ACC112 (cell line): ENCODE measurements around the gene RAB3A.

Experiments
- H2AFZ ChIP-seq: fragments of 200-600 bp; sonication (generic); one replicate; pipeline ENCODE4 v1.6.0; 2017; ENCODE audit warnings: antibody characterized with exemption, low read length; ENCODE audit not compliant: unreplicated experiment
- H3K27ac ChIP-seq: fragments of 200-600 bp; sonication (generic); 2 replicates; pipeline ENCODE4 v1.5.1; 2014; ENCODE audit warnings: low read depth, mild to moderate bottlenecking, antibody characterized with exemption, low read length, moderate library complexity
- H3K27me3 ChIP-seq: fragments of 200-600 bp; sonication (generic); 2 replicates; pipeline ENCODE4 v1.6.1; 2014; ENCODE audit warnings: mild to moderate bottlenecking, antibody characterized with exemption, low read length, moderate library complexity, mixed read lengths; ENCODE audit not compliant: insufficient read depth
- H3K36me3 ChIP-seq: fragments of 200-600 bp; sonication (generic); 2 replicates; pipeline ENCODE4 v1.6.1; 2016; ENCODE audit warnings: mild to moderate bottlenecking, antibody characterized with exemption, low read length, moderate library complexity, mixed read lengths; ENCODE audit not compliant: insufficient read depth
- H3K4me1 ChIP-seq: fragments of 200-600 bp; sonication (generic); one replicate; pipeline ENCODE4 v1.6.1; 2016; ENCODE audit warnings: low read length, mixed read lengths; ENCODE audit not compliant: insufficient read depth, unreplicated experiment, control insufficient read depth
- H3K4me3 ChIP-seq: fragments of 200-600 bp; sonication (generic); 2 replicates; pipeline ENCODE4 v1.5.1; 2014; ENCODE audit warnings: mild to moderate bottlenecking, low read depth, low read length
- H3K79me2 ChIP-seq: fragments of 200-600 bp; sonication (generic); one replicate; pipeline ENCODE4 v1.6.0; 2016; ENCODE audit warnings: low read length; ENCODE audit not compliant: control insufficient read depth, unreplicated experiment, insufficient read depth

Gene RAB3A

DNA sequence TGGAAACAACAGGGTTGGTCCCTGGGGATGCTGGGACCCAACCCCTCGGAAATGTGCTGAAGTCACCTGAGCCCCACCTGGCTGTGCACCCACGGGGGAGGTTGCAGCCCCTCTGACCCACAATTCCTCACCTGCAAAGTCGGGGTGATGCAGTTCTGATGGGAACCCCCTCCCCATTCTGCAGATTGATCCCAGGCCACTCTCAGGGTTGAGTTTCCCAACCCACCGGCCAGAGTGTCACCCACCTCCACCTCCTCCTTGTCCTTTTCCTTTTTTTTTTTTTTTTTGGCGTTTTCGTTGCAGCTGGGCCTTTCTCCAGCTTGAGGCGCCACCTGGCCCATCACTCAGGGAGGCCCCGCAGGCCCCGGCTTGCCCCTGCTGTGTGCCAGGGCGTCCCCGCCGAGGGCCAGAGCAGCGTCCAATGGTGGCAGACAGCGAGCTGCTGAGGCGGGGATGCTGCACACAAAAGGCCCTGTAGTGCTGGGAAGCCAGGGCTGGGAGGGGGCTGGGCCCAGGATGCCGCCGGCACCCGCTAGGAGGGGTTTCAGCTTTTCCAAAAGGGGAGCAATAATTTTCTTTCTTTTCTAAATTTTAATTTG, 46.3 kb downstream of the RAB3A start:
- H3K4me3 ChIP-seq: no peak overlapping the region
- H2AFZ ChIP-seq: no peak overlapping the region
- H3K36me3 ChIP-seq: no peaks in the 10 kb centered on the region
- H3K79me2 ChIP-seq: peaks cover 9% of the 10 kb centered on the region
- H3K4me1 ChIP-seq: peaks cover 10% of the 10 kb centered on the region
- H3K27me3 ChIP-seq: no peaks in the 10 kb centered on the region
- no peak overlapping the region for H3K27ac ChIP-seq

DNA sequence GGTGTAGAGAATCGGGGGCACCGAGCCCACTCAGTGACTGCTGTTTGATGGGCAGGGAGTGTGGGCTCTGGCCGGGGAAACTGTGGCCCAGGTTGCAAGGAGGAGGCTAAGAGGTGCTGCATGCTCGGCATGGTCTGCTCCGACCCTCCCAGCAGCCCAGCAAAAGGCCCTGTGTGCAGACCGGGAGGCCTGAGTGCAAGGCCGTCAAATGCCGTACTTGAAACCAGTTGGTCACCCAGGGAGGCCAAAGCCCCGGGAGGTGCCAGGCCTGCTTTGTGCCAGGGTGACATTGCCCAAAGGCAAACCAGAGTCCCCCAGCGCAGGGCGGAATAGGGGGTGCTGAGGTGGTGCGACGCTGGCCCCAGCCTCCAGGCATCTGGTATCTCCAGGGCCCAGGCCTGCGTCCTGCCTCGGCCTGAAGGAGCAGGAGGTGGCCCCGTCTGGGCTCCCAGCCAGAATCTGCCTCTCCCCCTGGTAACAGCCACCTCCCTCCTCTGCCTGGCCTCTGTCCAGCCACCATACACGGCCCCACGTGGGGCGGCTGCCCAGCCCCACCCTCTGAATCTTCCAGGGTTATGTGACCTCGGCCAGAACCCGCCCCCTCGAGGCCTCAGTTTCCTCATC, 46.9 kb downstream of the RAB3A start:
- Histone ChIP-seq H3K4me1 (peaks cover 10% of the 10 kb centered on the region), H3K79me2 (peaks cover 9% of the 10 kb centered on the region), H3K27me3 (no peaks in the 10 kb centered on the region), H3K4me3 (no peak overlapping the region), H2AFZ (no peak overlapping the region), H3K27ac (no peak overlapping the region), H3K36me3 (no peaks in the 10 kb centered on the region)

DNA sequence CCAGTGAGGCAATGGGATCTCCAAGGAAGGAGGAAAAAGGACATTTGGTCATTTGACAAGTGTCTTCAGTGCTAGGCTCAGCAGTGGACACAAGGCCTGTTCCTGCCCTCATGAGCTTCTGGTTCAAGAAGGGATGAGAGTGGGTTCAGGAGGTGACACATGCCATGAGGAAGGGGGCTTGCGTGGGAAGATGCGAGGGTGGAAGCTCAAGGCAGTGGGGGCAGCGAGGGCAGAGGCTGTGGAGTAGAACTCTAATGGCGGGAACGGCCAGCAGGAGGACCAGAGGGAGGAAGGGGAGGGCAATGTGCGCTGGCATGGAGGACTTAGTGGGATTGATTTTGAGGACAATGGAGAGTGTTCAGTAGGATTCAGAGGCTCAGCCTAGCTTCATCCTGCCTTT, 47.6 kb downstream of the RAB3A start:
- H3K4me3 ChIP-seq: no peak overlapping the region
- H3K4me1 ChIP-seq: peaks cover 10% of the 10 kb centered on the region
- H3K79me2 ChIP-seq: peaks cover 9% of the 10 kb centered on the region
- H3K27ac ChIP-seq: no peak overlapping the region
- H3K36me3 ChIP-seq: no peaks in the 10 kb centered on the region
- H3K27me3 ChIP-seq: no peaks in the 10 kb centered on the region
- no peak overlapping the region for H2AFZ ChIP-seq

DNA sequence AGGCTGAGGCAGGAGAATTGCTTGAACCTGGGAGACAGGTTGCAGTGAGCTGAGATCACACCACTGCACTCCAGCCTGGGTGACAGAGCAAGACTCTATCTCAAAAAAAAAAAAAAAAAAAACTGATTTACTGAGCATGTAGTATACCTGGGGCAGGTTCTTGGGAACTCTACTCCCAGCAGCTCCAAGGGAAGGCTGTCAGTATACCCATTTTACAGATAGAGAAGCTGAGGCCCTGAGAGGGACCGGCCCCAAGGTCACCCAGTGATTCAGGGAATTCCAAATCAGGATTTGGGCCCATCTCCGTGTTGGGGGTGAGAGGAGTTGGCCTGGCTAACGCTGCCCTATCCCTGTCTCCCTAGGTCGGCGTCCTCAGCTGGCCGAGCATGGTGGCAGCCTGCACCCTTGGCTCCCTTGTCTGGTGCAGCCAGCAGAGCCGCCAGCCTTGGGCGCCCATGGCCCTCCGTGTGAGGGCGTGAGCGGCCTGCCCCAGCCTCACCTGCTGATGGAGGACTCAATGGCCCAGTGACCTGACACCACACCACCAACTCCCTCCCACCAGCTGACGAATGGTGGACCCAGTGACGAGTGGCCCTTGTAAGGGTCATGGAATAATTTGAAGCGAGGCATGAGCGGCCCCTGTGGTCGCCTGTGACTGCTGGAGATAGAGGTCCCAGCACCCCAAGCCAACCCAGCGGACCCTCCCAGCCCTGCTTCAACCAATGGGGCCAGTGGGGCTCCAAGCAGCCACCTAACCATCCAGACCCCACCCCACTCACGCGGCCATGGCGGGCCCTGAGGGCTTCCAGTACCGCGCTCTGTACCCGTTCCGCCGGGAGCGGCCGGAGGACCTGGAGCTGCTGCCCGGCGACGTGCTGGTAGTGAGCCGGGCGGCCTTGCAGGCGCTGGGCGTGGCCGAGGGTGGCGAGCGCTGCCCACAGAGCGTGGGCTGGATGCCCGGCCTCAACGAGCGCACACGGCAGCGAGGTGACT, 48.5 kb downstream of the RAB3A start:
- H3K27ac ChIP-seq: no peak overlapping the region
- H3K27me3 ChIP-seq: no peaks in the 10 kb centered on the region
- H3K4me1 ChIP-seq: peaks cover 10% of the 10 kb centered on the region

DNA sequence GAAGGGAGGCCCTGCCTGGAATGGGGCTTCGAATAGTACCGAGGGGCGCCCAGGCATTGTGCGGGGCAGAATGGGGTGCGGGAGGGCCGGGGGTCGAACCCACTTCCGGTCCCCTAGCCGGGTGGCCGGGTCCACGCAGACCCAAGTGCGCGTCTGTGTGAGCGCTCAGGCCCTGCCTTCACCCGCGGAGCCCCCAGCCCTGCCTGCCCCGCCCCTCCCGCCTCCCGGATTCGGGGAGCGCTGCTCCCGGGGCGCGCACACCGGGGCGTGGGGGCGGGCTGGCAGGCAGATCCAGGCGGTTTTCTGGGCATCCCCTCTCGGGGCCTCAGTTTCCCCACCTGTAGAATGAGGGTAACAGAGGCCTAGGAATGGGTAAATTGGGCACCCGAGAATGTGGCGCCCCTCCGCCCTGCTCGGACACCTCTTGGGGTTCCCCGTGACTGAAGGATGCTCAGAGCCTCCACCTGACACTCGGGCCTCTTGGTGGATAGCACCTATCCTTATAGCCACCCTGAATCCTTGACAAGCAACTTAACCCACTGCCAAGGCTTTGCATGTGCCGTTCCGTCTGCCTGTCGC, 50.2 kb downstream of the RAB3A start:
- H3K4me3 ChIP-seq: peak overlapping the region; percentile 87
- peaks cover 9% of the 10 kb centered on the region for H3K79me2 ChIP-seq
- H3K27ac ChIP-seq: no peak overlapping the region
- H3K4me1 ChIP-seq: peaks cover 10% of the 10 kb centered on the region
- no peaks in the 10 kb centered on the region for H3K36me3 ChIP-seq
- H3K27me3 ChIP-seq: no peaks in the 10 kb centered on the region
- H2AFZ ChIP-seq: peak overlapping the region; percentile 10

More for the DNA sequence above, 48.5 kb downstream of the RAB3A start:
- Histone ChIP-seq H3K4me3 (no peak overlapping the region), H3K79me2 (peaks cover 9% of the 10 kb centered on the region), H2AFZ (no peak overlapping the region), H3K36me3 (no peaks in the 10 kb centered on the region)

DNA sequence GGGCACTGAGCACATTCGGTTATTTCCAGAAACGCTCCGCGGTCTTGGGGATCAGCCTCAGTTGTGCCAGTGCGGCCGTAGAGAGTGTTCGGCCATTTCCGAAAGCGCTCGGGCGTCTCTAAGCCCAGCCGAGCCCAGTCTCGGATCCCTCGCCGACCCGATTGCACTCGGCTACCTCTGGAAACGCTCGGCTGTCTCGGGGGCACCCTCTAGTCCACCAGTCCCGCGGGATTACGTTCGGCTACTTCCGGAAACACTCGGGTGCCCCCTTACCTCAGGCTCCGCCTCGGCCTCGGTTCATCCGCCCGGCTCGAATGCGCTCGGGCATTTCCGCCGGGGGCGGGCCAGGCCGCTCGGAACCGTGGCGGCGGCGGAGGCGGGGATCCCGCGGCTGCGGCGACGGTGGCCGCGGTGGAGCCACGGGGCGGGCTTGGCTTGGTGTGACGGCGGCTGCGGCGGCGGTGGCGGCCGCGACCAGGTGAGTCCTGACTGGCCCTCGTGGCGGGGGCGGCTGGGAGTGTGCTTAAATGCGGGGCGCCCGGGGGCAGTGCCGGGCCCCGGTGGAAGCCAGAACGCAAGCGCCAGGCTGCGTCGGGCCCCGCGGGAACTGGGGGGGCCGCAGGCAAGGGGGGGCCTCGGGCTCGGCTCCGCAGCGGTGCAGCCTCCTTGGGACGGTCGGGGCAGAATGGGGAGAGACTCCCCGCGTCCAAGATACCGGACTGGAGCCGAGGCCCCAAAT, 50.9 kb downstream of the RAB3A start, which contains the start of gene PIK3R2:
Gene PIK3R2, plus strand, starts transcription at position 347 of the 739 bp plus-strand sequence. CDS start 2,717 bp downstream, outside the sequence.
- Histone ChIP-seq H3K36me3 (no peaks in the 10 kb centered on the region), H3K79me2 (peaks cover 9% of the 10 kb centered on the region), H2AFZ (peak within 1 kb of the TSS; percentile 51), H3K4me1 (peaks cover 10% of the 10 kb centered on the region), H3K27me3 (no peaks in the 10 kb centered on the region), H3K27ac (peak within 1 kb of the TSS; percentile 91), H3K4me3 (peak within 1 kb of the TSS; percentile 87)

DNA sequence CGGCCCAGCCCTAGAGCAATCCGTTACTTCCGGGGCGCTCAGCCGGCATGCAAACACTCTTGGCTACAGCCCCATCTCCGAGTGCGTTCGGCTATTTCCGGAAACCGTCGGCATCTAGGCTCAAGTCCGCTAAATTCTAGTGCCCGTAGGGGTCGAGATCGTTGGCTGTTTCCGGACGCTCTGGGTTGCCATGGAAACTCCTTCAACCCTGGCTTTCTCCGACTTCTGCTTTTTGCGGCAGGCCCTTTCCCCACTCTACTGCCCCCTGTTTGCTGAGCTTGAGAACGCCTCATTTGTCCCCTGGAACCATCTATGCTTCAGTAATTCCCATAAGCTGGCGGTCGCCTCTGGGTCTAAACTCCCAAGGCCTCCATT, 51.4 kb downstream of the RAB3A start:
- peaks cover 9% of the 10 kb centered on the region for H3K4me1 ChIP-seq
- H3K4me3 ChIP-seq: peak overlapping the region; percentile 87
- H3K27ac ChIP-seq: peak overlapping the region; percentile 91
- peaks cover 9% of the 10 kb centered on the region for H3K79me2 ChIP-seq
- no peaks in the 10 kb centered on the region for H3K36me3 ChIP-seq
- no peaks in the 10 kb centered on the region for H3K27me3 ChIP-seq
- H2AFZ ChIP-seq: peak overlapping the region; percentile 51

DNA sequence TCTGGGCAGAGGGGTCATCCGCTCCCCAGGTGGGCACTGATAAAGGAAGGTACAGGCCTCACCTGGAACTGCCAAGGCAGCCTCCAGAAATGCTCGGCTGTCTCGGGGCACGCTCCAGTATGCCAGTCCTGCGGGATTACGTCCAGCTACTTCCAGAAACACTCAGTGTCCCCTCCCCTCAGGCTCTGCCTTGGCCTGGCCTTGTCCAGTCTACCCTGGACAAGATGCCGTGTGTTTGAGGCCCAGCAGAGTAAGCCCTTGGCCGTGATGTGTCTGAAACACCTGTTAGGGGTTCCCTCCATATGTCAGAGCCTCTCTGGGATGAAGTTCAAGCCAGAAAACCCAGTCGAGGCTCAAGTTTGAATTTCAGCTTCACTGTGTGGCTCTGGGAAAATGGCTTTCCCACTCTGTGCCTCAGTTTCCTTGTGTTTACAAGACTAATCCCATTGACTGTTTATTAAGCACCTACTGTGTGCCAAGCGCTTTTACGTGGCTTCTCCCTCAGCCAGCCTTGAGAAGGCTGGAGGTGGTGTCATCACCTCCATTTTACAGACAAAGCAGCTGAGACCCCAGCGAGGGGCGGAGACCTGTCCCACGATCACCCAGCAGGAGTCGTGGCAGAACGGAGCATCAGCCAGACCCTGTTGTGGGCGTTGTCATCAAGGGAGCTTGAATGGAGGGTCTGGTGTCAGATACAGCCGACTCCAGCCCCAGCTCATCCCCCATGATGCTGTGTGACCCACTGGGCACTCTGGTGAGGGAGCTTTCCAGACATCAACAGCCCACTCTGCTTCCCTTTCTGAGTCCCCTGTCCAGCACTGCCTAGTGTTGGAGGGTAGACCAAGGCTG, 52.8 kb downstream of the RAB3A start:
- H3K4me1 ChIP-seq: no peaks in the 10 kb centered on the region
- no peaks in the 10 kb centered on the region for H3K27me3 ChIP-seq
- peaks cover 9% of the 10 kb centered on the region for H3K79me2 ChIP-seq
- no peak overlapping the region for H3K4me3 ChIP-seq
- no peak overlapping the region for H2AFZ ChIP-seq
- no peaks in the 10 kb centered on the region for H3K36me3 ChIP-seq
- H3K27ac ChIP-seq: no peak overlapping the region

DNA sequence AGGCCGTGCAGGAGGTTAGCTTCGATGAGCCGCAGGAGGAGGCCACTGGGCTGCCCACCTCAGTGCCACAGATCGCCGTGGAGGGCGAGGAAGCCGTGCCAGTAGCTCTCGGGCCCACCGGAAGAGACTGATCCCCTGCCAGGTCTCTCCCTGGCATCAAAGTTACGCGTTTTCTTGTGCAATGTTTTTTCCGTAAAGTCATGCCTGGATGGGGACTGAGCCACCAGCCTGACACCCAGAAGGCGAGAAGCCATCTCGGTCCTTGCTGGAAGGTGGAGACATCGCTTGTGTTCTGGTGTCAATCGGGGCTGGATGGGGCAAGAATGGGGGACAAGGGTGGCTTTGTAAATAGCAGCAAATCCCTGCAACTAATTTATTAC, 54.3 kb downstream of the RAB3A start:
- Histone ChIP-seq H2AFZ (no peak overlapping the region), H3K27ac (no peak overlapping the region), H3K4me3 (no peak overlapping the region), H3K4me1 (no peaks in the 10 kb centered on the region), H3K79me2 (peaks cover 6% of the 10 kb centered on the region), H3K27me3 (no peaks in the 10 kb centered on the region), H3K36me3 (peaks cover 6% of the 10 kb centered on the region; the same call in 1 of the 2 replicates)
